ACHN (cell line): Measurements from ENCODE around the gene ZCCHC8.
A peak's percentile ranks its signal among the peaks of the same experiment; 100 is the strongest.
"Not testable (repeated sequence)": the region's sequence is repeated elsewhere in the genome, so short reads cannot be mapped to it uniquely, and the experiment has no call there.

Experiments
- DNase-seq: peaks from one replicate; pipeline ENCODE4 v3.0.0-alpha.2; 2015
- in situ Hi-C: cut with HindIII; loops from 2 replicates; pipeline ENCODE4 v1.10.0; 2017; ENCODE audit warnings: low sequenced_read_pairs, low pct_ligation_motif_present, low pct_unique_long_range_greater_than_20kb

The ZCCHC8 gene

GRCh38 chr12:122516544-122517361, 16.0 kb upstream of the ZCCHC8 start:
- DNase-seq = no peak
- in situ Hi-C loops = no loop called here

DNA sequence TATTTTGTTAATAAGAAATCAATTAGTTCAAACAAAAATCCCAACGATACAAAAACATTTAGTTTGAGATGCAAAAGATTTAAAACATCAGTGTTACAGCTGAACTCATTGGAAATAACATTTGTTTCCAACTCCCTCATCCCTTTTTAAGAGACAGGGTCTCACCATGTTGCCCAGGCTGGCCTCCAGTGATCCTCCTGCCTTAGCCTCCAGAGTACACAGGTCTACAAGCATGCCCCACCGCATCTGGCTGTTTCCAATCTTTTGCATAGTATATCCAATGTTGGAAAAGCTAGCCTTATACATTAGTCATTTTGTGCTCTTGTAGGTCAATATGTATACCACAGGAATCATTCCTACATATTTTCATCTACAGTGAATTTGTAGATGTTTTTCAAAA, 14.5 kb upstream of the ZCCHC8 start:
- no peak for DNase-seq
- in situ Hi-C loops = no loop called here

- DNase-seq = no peak
- in situ Hi-C loops = no loop called here
These were observed 12.9 kb upstream of the ZCCHC8 start for GRCh38 chr12:122513660-122514059.

DNA sequence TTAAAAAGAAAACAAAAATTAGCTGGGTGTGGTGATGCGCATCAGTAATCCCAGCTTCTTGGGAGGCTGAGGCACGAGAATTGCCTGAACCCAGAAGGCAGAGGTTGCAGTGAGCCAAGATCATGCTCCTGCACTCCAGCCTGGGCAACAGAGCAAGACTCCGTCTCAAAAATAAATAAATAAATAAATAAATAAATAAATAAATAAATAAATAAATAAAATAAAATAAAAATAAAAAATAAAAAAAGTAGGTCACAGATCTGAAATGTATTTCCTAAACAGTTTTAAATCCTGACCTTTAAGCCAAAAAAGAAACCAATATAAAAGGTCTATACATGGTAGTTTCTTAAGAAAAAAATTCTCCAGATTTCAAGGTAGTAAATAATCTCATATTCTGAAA, 12.3 kb upstream of the ZCCHC8 start:
- DNase-seq, in situ Hi-C loops: not testable (repeated sequence)

DNA sequence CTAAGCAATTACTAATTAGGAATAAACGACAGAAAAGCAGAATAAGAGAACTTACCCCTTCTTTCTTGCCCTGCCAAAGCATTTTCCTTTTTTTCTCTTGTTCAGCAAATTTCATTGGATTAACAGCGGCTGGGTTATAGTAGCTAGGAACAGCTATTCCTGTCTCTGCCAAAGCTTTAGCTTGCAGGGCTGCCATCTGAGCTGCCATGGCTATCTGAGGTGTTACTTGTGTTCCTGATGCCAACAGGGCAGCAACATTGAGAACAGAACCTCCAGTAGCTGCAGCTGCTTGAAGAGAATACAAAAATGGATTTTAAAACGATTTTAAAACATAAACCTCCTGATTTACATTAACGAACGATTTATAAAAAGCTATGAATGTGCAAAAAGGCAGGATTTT, 7.4 kb upstream of the ZCCHC8 start:
- in situ Hi-C loops = no loop called here
- no peak for DNase-seq

- in situ Hi-C loops = no loop called here
These were observed 5.7 kb upstream of the ZCCHC8 start for GRCh38 chr12:122506393-122506938.

DNA sequence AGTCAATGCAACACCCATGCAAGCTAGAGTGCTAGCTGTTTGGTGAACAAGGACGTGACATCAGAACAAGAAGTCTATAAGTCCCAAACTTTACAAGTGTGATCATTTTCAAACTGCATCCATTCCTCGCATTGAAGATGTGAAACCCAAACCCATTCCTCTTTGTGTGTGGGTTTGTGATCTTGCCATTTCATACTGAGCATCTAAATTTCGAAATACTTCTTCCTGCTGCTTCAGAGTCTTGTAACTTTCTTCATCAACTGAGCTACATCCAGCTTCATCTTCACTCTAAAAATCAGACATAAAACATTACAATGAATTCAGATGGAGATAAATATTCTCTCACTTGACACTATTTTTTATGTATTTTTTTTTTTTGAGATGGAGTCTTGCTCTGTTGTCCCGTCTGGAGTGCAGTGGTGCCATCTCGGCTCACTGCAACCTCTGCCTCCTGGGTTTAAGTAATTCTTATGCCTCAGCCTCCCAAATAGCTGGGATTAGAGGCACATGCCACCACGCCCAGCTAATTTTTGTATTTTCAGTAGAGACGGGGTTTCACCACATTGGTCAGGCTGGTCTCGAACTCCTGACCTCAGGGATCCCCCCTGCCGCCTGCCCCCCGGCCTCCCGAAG, 4.8 kb upstream of the ZCCHC8 start:
- no peak for DNase-seq
- in situ Hi-C loops = no loop called here

More at GRCh38 chr12:122506393-122506938, 5.7 kb upstream of the ZCCHC8 start:
- no peak for DNase-seq

GRCh38 chr12:122503783-122504590, 3.3 kb upstream of the ZCCHC8 start:
- in situ Hi-C loops = no loop called here
- DNase-seq = no peak

GRCh38 chr12:122503147-122503751, 2.5 kb upstream of the ZCCHC8 start:
- no peak for DNase-seq
- in situ Hi-C loops = no loop called here

- DNase-seq = no peak
- in situ Hi-C loops = no loop called here
These were observed 807 bp upstream of the ZCCHC8 start for GRCh38 chr12:122501489-122501989.

DNA sequence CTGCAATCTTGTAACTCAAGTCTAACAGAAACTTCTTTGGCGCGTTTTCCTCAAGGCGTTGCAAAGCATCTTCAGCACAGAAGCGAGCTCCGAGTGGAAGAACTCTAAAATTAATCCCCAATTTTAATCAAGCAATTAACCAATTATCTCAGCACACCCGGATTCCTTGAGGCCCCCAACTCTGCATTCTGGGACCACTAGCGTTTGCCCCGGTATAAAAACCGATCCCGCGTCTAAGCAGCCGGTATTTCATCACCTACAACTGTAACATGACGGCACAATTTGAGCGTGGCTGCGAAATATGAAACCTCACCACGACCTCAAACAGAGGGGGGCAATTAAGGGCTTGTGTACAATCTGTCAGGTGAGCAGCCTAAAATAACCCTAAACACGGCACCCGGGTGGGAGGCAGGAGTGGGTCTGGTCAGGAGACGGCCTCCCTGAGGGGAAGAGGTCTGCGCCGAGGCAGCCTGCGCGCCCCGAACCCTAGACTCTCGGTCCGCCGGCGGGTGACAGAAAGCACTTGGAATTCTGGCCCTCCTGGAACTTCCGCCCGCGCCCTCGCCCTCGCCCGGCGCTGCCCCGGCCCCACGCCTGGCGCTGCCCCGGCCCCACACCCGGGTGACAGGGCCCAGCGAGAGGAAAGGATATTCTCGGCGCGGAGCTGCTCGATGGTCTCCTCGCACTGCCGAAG, 594 bp downstream of the ZCCHC8 start:
- in situ Hi-C loops = no loop called here
- peak; percentile 77 for DNase-seq

DNA sequence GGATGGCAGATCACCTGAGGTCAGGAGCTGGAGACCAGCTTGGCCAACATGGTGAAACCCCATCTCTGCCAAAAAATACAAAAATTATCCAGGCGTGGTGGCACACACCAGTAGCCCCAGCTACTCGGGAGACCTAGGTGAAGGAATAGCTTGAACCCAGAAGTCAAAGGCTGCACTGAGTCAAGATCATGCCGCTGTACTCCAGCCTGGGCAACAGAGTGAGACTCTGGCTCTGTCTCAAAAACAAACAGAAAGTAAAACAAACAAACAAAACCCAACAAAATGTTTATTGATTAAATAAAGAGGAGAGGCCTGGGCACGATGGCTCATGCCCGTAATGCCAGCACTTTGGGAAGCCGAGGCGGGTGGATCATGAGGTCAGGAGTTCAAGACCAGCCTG, 5.5 kb downstream of the ZCCHC8 start:
- in situ Hi-C loops = no loop called here
- no peak for DNase-seq

DNA sequence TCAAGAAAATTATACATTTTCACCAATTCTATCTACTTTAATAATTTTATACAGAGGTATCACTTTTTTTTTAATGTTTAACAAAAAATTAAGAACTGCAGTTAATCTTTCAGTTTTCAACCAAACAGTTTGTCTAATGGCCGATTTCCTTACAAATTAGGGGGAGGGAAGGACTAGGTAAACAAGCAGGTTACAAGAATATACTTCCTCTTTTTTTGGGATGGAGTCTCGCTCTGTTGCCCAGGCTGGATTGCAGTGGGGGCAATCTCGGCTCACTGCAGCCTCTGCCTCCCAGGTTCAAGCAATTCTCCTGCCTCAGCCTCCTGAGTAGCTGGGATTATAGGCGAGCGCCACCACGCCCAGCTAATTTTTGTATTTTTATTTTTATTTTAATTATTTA, 7.5 kb downstream of the ZCCHC8 start:
- in situ Hi-C loops, DNase-seq: not testable (repeated sequence)

DNA sequence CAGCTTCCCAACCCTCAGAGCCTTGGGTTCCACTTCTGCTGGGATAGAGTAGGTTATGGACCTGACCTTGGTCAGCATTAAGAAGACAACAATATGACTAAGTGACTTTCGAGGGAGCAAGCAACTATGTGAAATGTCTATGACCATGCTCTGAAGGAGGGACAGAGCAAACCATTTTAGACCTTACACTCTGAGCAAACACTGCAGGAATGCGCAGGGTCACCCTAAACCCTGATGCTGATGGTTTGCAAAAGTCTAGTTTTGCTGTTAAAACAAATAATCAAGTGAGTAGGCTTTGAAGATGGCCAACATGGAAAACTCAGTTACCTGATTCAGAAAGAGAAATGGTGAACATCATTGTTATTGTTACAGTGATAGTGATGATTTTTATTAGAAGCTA, 8.7 kb downstream of the ZCCHC8 start:
- DNase-seq = no peak
- in situ Hi-C loops = no loop called here

GRCh38 chr12:122489038-122489437, 11.7 kb downstream of the ZCCHC8 start:
- in situ Hi-C loops = no loop called here
- no peak for DNase-seq

DNA sequence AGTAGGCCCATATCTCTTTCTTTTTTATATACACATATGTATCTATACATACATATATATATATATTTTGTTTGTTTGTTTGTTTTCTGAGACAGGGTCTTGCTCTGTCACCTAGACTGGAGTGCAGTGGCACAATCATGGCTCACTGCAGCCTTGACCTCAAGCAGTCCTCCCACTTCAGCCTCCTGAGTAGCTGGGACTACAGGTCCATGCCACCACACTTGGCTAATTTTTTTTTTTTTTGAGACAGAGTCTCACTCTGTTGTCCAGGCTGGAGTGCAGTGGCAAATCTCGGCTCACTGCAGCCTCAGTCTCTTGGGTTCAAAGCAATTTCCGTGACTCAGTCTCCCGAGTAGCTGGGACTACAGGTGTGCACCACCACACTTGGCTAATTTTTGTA, 12.9 kb downstream of the ZCCHC8 start:
- in situ Hi-C loops, DNase-seq: not testable (repeated sequence)

GRCh38 chr12:122486805-122487426, 13.8 kb downstream of the ZCCHC8 start:
- in situ Hi-C loops = no loop called here
- DNase-seq = no peak

GRCh38 chr12:122486360-122486759, 14.4 kb downstream of the ZCCHC8 start:
- in situ Hi-C loops, DNase-seq: not testable (repeated sequence)
